Left forelimb (tissue), 1 donor: Measurements from ENCODE around the gene LRRC14B.
"Not testable (repeated sequence)": the region's sequence is repeated elsewhere in the genome, so short reads cannot be mapped to it uniquely, and the experiment has no call there.

ENCODE experiments used
- DNase-seq: peaks from one replicate; pipeline ENCODE4 v3.0.0-alpha.2; 2018; ENCODE audit warnings: low spot score

The LRRC14B gene

DNA sequence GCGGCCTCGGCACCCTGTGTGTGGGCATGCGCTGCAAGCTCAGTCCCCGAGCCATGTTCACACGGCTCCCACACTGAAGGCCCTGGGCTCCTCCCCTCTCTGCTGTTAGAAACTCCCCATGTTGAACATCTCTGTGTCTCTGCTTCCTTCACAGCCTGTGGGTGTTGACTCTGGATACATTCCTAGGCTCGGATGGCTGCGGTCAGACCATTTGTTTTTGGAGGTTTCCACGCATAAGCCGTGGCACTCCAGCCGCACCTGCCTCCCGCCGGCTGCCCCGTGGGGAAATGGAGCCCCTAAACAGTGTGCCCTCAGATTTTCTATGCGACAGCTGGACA lies 31.2 kb upstream of the LRRC14B start:
- DNase-seq = peak; percentile 50

DNA sequence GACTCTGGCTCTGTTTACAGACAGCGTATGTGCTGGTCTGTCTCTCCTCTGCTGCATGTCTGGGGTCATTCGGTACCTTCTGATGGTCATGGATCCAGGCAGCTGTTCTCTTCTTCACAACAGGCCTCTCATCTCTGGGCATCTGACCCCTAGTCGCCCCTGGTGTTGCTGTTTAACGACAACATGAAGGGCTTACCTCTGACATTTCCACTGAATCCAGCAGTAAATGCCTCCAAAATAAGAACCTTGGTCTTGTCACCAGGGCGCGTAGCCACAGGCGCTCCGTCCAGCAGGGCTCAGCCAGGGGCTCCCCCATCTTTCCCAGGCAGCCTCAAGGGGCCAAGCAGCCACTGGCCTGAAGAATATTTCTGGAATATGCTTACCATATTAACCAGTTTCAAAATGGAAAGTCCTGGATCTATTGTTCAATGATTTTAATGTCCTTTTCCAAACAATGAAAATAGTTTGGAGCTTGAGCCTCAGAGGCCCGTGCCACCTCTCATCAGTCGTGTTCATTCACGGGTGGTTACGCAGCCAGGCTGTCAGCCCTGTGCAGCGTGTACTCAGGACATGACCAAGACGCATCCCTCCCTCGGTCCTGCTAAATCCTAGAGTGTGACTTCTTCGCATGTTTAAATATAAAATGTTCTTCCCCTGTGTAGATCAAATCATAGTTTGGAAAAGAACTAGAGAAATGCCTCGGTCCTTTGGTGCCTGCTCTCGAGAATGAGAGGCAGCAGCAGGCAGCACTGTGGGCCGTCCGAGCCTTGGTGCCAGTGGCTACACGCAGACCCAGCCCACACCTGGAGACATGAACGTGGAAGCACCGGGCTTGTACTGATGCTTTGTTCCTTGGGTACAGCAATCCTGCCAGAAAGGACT lies 30.1 kb upstream of the LRRC14B start:
- no peak for DNase-seq

DNA sequence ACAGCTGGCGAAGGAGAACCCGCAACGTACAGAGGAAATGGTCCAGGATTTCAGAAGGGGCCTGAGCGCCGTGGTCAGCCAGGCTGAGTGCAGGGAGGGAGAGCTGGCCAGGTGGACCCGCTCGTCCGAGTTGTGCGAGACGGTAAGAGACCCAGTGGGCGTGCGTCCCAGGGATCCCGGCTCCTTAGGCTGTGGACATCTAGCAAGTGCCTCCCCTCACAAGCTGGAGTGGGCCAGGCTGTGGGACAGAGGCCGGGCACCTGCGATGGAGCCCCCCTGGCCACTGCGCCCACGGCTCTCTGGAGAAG lies 29.5 kb upstream of the LRRC14B start:
- DNase-seq = no peak

DNA sequence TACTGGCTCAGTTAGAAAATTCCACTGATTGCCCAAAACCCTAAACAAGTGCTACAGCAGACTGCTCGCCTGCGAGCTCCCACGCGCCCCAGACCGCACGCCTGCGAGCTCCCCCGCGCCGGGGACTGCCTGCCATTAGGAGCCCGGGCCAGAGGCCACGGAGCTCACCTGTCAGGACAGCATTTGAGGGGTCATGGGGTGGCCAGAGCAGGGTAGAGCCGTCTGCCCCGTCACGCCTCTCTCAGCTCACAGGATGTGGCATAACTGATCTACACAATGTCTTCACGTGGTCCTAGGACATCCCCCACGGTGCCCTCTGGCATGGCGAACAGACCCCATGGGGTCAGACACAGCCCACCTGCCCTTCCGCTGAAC lies 29.1 kb upstream of the LRRC14B start:
- no peak for DNase-seq

DNA sequence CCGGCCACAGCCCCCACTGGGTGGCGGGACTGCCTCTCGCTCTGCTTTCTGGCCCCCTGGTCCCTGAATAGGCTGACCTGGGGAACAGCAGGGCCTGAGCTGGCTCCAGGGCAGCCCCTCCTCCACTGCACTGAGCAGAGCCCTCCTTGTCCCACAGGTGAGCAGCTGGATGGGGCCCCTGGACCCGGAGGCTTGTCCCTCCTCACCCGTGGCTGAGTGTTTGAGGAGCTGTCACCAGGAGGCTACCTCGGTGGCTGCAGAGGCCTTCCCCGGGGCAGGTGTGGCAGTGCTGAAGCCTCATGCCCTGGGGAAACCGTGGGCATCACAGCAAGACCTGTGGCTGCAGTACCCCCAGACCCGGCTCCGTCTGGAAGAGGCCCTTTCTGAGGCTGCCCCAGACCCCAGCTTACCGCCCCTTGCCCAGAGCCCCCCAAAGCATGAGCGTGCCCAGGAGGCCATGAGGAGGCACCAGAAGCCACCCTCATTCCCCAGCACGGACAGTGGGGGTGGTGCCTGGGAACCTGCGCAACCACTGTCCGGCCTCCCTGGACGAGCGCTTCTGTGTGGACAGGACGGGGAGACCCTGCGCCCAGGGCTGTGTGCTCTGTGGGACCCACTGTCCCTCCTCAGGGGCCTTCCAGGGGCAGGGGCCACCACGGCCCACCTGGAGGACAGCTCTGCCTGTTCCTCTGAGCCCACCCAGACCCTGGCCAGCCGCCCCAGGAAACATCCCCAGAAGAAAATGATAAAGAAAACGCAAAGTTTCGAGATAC lies 28.5 kb upstream of the LRRC14B start:
- no peak for DNase-seq

DNA sequence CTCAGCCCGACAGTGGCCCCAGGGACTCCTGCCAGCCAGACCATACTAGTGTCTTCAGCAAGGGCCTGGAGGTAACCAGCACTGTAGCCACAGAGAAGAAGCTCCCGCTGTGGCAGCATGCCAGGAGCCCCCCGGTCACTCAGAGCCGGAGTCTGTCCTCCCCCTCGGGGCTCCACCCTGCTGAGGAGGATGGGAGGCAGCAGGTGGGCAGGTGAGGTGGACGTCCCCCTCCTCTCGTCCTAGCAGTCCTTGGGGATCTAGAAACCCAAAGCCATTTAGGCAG lies 28.0 kb upstream of the LRRC14B start:
- no peak for DNase-seq

DNA sequence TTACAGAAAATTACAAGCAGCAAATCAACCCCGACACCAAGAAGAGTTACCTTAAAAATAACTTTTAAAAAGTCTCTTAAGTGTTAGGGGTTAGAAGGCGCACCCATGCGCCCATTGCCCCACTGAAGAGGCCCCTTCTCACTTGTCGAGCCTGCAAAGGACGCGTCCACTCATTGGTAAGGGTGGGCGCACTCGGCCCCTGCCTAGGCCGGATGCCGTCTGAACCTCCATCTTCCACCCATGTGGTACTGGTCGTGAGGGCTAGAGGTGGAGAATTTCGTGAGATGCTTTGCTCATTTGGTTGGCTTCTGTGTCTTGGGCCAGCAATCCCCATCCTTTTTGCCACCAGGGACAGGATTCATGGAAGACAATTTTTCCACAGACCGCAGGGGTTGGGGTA lies 27.5 kb upstream of the LRRC14B start:
- DNase-seq = no peak

DNA sequence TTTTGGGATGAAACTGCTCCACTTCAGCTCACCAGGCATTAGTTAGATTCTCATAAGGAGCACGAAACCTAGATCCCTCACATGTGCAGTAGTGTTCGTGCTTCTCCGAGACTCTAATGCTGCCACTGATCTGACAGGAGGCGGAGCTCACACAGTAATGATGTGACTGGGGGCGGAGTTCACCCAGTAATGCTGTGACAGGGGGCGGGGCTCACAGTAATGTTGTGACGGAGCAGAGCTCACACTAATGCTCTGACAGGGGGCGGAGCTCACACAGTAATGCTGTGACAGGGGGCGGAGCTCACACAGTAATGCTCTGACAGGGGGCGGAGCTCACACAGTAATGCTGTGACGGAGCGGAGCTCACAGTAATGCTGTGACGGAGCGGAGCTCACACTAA lies 27.1 kb upstream of the LRRC14B start:
- no peak for DNase-seq

DNA sequence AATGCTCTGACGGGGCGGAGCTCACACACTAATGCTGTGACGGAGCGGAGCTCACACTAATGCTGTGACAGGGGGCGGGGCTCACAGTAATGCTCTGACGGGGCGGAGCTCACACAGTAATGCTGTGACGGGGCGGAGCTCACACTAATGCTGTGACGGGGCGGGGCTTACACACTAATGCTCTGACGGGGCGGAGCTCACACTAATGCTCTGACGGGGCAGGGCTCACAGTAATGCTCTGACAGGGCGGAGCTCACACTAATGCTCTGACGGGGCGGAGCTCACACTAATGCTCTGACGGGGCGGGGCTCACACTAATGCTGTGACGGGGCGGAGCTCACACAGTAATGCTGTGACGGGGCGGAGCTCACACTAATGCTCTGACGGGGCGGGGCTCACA lies 26.5 kb upstream of the LRRC14B start:
- not testable (repeated sequence) for DNase-seq

DNA sequence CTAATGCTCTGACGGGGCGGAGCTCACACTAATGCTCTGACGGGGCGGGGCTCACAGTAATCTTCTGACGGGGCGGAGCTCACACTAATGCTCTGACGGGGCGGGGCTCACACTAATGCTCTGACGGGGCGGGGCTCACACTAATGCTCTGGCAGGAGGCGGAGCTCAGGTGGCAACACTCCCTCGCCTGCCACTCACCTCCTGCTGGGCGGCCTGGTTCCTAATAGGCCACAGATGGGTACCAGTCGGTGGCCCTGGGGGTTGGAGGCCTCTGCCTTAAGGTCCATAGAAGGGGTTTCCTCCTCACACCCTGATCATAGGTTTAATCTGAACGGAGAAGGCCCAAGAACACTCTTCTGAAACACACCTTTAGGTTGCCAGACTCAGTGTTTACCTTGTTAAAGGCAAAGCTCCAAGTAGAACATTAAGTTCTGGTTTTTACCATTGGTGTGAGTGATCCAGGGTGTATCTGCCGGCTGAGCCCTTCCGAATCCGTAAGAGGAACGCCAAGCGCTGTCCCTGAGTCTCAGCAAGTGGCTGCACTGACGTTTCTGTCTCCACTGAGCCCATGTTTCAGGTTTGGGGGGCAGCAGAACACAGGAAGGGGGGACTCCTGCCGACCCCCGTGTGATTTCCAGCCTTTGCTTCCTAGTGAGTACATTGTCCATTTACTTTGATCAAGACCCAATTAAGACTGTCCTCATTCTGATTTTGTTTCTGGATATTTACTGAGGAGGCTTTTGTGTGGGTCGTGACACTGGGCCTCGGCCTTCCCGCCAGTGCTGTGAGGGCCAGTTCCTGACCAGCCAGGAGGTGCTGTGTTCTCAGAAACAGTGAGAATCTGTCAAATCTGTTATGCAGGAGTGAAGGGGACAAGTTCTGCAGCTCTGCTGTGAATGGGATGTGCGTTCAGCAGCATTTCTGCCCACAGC lies 24.6 kb upstream of the LRRC14B start:
- no peak for DNase-seq

DNA sequence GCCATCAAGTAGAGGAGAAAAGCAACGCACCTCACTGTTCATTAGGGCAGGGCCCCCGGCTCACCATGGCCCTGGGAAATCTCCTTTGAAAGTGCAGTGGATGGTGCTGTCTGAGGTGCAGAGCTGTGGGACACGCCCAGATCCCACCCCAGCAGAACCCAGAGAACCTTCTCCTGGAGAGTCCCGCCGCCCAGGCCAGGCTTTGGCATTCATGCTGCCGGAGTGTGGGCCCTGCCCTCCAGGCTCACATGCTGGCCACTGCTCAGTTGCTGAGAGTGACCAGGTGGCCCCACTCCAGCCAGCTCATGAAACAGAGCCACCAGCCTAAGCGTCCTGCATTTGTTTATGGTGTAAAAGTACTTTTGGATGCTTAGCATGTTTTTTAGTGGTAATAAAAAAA lies 23.8 kb upstream of the LRRC14B start:
- no peak for DNase-seq

DNA sequence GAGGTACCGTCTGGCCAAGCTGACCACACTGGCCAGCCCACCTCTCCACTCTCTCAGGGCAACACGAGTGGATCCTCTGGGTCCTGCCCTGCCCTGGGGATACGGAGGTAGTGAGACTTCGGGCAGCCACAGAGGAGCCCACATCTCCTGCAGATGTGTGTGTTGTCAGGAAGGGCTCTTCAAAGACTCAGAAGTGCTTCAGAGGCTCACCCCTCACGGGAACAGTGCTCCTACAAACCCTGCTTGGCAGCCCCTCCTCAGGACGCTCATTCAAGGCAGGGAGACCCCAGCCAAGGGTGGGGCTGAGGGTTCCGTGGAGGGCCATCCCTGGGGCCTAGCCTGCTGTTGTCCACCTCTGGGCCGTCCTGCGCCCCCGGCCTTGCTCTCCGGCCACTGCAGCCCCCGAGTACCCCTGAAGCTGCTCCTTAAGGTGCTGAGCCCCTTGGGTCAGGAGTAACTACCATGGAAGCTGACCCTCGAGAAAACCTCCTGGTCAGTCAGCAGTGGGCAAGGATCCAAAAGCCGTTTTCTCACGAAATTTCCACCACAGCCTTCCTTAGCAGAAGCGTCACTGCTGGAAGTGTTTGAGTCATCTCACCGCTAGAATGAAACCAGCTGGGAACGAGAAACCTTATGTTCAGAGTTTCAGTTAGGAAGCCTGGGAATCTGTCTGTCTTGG lies 23.2 kb upstream of the LRRC14B start:
- DNase-seq = no peak

DNA sequence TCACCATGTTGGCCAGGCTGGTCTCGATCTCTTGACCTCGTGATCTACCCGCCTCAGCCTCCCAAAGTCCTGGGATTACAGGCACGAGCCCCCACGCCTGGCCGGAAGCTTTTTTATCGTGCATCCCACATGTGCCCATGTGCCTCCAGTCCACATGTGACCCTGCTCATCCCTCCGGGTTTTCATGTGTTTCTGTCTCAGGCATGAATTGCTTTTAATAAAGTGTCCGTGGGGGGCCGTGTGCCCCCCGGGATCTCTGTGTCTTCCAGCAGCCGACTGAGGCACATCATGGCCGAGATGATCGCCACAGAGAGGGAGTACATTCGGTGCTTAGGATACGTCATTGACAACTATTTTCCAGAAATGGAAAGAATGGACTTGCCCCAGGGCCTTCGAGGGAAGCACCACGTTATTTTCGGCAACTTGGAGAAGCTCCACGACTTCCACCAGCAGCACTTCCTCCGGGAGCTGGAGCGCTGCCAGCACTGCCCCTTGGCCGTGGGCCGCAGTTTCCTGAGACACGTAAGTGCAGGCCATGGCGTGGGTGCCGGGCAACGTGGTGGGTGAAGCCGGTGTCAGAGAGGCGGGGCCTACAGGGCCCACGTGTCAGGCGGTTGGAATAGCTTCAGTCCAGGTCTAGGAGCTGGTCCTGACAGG lies 22.1 kb upstream of the LRRC14B start:
- DNase-seq = no peak

DNA sequence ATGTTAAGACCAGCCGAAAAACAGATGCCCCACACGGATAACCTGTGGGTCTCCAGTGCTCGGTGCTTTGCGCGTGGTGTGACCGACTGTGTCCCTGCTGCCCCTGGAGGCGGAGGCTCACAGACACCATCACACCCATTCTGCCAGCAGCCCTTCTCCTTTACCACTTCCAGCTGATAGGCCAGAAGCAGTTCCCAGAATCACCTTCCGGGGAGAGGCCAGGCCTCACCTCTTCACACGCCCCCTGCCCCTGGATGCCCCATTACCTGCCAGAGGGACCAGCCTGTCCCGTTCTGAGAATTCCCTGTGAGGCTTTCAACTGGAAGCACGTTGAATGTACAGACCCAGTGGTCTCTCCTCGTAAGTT lies 21.6 kb upstream of the LRRC14B start:
- DNase-seq = no peak

DNA sequence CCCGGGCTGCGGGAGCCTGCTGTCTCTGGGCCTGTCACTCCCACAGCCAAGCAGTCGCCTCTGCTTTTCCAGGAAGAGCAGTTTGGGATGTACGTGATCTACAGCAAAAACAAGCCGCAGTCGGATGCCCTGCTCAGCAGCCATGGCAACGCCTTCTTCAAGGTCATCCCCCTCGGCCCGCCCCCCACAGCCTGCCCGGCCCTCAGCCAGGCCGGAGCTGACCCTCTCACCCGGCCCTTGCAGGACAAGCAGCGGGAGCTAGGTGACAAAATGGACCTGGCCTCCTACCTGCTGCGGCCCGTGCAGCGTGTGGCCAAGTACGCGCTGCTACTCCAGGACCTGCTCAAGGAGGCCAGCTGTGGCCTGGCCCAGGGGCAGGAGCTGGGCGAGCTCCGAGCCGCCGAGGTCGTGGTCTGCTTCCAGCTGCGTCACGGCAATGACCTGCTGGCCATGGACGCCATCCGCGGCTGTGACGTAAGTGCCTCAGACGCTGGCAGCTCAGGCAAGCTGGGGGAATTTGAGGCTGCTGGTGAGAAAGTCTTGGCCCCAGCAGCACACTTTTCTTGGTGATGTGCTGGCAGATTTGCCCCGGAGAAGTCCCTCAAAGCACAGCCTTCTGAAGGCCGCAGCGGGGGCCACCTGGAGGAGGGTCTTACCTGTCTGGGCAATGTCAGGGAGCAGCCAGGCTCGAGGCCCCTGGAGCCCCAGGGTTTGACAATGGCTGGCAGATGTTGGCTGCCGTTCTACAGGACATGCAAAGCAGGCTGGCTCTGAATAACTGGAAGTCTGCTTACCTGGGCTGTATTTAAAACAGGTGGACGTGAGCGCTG lies 20.1 kb upstream of the LRRC14B start:
- no peak for DNase-seq

DNA sequence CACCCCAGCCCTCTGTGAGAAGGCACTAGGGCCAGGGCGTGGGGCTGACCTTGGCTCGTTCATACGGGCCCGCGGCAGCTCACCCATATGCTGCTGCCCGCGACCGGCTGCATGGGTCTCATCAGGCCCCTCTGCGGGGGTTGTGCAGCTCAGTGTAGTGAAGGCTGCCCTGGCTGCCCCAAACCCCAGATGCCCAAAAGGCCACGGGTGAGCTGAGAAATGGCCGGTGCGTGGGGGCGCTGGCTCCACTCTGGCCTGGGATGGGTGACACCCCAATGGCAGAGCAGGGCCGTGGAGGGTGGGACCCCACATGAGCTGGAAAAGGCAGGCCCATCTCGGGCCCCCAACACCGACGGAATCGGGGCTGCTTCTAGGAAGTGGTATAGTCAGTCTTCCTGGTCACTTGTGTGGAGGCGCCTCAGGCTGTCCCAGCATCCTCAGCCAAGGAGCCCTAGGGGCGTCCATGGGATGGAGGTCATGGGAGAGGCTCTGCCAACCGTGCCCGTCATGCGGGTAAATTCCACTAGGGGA lies 19.4 kb upstream of the LRRC14B start:
- DNase-seq = no peak

DNA sequence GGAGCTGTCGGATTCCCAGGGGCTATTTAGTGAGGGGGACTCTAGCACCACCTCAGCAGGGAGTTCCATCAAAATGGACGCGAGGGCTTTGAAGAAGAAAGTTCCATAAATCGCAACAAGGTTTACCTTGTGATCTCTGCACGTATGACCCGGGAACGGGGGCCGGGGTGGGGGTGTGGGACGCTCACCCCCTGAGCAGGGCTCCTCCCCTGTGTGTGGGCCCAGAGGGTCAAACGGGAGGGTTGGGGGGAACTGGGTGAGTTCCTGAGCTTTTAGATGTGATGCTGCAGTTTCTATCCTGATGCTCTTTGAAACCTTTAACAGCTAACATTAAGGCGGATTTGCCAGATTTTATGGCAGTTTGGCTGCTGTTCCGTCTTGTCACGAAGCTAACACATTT lies 18.9 kb upstream of the LRRC14B start:
- no peak for DNase-seq

DNA sequence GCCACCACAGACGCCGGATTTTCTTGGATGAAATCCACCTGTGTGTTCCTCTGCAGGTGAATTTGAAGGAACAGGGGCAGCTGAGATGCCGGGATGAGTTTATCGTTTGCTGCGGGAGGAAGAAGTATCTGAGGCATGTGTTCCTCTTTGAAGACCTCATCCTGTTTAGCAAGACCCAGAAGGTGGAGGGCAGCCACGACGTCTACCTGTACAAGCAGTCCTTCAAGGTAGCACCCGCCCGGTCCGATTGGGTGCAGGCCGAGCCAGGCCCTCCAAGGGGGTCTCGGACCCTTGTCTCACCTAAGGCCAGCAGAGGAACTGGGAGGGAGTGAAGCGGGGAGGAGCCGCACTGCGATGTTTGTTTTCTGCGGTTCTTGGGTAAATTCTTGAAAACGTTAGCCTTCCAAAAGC lies 18.4 kb upstream of the LRRC14B start:
- DNase-seq = no peak

DNA sequence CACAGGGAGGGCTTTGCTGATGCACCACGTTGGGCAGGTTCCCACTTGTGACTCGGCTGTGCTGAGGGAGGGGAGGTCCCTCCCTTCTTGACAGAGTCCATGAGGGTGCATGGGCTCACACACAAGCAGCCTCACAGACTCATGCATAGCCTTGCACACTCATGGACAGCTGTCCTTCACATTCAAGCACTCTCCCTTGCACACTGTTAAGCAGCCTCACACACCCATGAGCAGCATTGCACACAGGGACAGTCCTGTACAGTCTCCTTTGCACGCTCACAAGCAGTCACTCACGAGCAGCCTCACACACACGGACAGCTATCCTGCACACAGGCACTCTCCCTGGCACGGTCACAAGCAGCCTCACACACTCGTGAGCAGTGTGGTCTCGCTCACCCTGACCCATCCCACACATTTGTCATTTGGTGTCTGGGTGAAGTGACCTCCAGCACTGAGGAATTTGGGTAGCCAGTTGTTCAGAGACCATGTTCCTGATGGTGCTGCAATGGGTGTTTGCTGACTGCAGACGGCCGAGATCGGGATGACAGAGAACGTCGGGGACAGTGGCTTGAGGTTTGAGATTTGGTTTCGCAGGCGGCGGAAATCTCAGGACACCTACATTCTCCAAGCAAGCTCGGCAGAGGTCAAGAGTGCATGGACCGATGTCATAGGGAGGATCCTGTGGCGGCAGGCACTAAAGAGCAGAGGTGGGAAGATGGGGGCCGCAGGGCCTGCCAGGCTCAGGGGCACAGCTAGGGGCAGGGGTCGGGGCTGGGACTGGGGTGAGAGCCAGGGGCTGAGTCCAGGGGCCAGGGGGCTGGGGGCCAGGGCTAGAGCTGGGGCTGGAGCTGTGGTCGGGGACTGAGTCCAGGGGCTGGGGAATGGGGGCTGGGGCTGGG lies 17.7 kb upstream of the LRRC14B start:
- no peak for DNase-seq

DNA sequence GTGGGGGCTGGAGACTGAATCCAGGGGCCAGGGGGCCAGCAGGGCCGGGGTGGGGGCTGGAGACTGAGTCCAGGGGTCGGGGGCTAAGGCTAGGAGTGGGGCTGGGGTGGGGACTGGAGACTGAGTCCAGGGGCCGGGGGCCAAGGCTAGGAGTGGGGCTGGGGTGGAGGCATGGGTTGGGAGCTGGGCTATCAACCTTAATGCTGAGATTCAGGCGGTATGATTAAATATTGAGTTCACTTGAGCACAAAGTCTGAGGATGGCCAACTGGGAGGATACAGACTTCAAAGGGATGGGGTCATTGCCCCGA lies 17.0 kb upstream of the LRRC14B start:
- no peak for DNase-seq
